ENCODE data around the gene MCFD2.
A peak's percentile ranks its signal among the peaks of the same experiment; 100 is the strongest.
"Not testable (repeated sequence)": the region's sequence is repeated elsewhere in the genome, so short reads cannot be mapped to it uniquely, and the experiment has no call there.

The MCFD2 gene

DNA sequence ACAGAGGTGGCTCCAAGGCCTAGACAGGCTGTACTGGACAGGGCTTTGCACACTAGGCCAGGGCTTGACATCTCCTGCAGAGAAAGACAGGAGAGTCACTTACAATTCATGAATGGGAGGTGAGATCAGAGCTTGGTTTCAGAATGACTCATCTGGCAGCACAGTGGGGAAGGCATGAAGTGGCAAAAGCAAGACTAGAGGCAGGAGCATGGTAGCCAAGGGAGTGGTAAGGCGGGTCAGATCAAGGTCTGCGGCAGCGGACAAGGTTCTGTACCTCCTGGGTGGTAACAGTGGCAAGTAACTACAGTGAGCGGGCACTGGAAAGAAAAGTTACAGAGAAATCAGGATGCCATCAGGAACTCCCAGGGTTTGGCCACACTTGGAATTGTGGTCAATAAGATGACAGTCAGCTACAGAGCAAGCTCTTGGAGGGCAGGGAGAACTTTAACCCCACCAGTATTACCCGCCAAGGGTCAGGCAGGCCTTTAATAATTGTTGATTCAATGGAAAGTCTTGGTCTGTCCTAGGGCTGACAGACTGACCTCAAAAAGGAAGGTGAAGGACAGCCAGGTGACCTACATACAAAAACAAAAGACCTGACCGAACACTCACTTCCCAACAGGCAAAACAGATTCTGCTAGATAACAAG is 5.7 kb downstream of the MCFD2 start:
- DNase-seq (ENCODE audit: low read depth, low spot score): no peak
- H3K4me3 ChIP-seq (ENCODE audit: low read length): no peak overlapping the region

DNA sequence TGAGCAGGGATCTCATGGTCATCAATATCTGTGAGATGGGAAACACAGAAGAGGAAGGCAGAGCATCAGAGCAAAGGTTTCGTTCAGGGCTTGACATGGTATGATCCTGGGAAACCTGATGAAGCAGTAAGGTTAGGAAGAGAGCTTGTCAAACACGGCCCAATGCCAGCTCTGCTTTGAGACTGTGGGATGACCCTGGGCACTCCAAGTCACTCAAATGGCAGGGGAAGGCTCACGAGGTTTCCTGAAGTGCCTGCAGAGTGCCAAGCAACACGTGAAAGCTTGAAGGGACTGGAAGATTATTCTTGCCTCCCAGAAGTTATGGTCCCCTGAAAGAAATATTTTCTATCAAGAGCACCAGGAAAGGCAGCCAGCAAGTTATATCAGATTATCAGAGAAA is 6.5 kb downstream of the MCFD2 start:
- H3K4me3 ChIP-seq (ENCODE audit: low read length): no peak overlapping the region
- DNase-seq (ENCODE audit: low read depth, low spot score): no peak

DNA sequence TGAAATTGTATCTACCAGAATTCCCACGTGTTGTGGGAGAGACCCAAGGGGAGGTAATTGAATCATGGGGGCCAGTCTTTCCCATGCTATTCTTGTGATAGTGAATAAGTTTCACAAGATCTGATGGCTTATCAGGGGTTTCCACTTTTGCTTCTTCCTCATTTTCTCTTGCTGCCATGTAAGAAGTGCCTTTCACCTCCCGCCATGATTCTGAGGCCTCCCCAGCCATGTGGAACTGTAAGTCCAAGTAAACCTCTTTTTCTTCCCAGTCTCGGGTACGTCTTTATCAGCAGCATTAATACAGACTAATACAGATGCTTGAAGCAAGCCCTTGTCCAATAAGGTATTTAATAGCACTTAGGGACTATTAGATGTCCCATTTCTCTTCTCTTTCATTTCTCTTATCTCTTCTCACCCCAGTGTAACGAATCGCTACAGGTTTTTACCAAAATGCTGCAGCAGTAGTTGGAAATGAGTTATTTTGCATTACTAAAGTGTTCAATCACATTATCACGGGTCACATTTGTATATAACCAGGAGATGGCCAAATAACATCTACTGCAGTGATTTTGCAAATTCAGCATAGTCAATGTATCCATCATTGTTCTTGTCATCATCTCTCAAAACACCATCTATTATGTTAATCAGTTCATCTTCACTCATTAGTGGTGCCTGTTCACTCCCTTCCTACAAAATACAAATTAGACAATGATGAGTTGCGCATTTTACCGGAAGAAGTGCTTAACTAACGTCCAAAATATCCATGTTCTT is 10.5 kb downstream of the MCFD2 start:
- DNase-seq (ENCODE audit: low read depth, low spot score); H3K4me3 ChIP-seq (ENCODE audit: low read length): not testable (repeated sequence)

DNA sequence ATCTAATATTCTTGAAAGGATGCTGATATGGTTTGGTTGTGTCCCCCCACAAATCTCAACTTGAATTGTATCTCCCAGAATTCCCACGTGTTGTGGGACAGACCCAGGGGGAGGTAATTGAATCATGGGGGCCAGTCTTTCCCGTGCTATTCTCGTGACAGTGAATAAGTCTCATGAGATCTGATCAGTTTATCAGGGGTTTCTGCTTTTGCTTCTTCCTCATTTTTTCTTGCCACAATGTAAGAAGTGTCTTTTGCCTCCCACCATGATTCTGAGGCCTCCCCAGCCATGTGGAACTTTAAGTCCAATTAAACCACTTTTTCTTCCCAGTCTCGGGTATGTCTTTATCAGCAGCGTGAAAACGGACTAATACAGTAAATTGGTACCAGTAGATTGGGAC is 12.6 kb downstream of the MCFD2 start:
- H3K4me3 ChIP-seq (ENCODE audit: low read length); DNase-seq (ENCODE audit: low read depth, low spot score): not testable (repeated sequence)

DNA sequence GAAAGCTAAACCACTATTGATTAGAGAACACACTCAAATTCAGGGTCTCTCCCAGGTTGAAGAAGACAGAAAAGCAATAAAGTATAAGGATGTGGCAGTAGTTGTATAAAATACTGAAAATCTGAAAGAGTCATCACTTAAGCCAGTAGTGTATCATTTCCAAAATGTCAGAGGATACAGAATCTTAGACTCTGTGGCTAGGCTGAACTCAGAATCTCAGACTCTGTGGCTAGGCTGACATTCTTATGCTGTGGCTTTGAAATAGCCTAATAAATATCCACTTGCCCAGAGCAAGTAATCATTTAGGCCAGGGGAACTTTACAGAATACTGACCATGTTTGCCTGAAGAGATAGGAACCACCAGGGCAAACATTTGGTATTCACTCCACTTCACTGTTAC is 13.1 kb downstream of the MCFD2 start:
- DNase-seq (ENCODE audit: low read depth, low spot score): no peak
- H3K4me3 ChIP-seq (ENCODE audit: low read length): no peak overlapping the region

DNA sequence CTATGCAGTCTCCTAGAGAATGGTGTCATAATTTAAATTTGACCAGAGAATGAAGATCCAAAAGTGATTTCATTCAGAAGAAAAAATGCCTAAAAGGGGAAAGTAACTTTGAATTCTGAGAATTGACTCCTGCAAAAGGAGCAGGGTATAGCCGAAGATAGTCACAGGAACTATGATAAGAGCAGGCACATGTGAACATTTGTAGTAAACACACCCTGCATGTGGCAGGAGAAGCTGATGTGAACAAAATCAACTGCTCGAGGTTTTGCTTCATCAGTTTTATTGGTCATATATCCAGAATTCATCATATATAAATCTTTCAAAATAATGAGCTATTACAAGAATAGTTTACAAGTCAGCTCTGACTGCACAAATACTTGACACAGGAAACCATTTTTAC is 14.0 kb downstream of the MCFD2 start:
- H3K4me3 ChIP-seq (ENCODE audit: low read length): no peak overlapping the region
- DNase-seq (ENCODE audit: low read depth, low spot score): no peak

DNA sequence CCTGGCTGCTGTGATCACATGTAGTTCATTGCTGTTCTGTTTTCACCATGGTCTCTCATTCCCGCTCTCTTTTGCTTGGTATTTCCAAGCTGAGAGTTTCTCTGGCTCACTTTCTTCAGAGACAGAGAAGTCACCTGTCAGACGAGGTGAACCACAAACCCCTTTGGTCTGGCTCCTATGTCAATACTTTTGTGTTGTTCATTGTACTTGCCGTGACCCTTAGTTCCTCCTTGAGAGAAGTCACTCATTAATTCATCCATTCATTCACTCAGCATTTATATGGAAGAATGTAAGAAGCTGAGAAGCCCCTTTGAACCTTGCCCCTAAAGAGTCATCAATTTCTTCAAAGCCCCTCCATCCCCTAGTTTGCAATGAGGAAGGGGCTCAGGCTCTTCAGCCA is 15.2 kb downstream of the MCFD2 start:
- H3K4me3 ChIP-seq (ENCODE audit: low read length): no peak overlapping the region

DNA sequence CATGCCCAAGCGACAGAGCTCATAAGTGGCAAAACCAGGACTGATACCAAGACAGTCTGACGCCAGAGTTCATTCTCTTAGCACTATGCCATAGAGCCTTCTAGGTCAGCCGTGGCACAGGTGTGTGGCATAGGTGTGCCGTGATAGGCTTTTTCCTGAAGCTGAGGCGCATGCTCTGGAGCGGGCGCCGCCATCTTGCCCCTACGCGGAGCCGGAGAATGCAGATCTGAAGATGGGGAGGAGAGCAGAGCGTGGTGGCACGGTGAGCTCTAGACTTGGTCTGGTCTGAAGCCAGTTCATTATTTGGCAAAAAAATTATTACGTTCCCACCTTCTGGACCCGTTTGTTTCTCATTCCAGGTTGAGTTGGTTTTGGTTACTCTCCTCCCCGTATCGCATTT is 16.6 kb downstream of the MCFD2 start:
- DNase-seq (ENCODE audit: low read depth, low spot score): no peak
- no peak overlapping the region for H3K4me3 ChIP-seq (ENCODE audit: low read length)

More for the DNA sequence above, 15.2 kb downstream of the MCFD2 start:
- DNase-seq (ENCODE audit: low read depth, low spot score): no peak

DNA sequence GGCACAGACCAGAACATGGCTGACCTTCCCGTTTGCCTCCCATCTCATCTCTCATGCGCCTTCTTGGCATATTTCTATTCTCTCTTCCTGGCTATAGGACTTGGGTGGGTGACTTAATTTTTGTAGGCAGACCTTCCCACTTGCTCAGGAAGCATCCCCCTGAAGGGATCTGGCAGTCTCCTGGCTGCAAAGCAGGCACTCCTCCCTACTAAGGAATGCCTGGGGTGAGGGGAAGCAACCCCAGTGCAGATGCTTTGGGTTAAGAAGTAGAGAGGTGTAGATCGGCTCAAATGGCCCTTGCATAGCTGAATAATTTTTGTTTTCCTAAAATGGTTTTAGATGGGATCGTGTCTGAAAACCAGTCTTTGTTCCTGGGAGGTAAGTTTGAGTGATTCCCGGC is 17.6 kb downstream of the MCFD2 start:
- H3K4me3 ChIP-seq (ENCODE audit: low read length): no peak overlapping the region
- DNase-seq (ENCODE audit: low read depth, low spot score): no peak

DNA sequence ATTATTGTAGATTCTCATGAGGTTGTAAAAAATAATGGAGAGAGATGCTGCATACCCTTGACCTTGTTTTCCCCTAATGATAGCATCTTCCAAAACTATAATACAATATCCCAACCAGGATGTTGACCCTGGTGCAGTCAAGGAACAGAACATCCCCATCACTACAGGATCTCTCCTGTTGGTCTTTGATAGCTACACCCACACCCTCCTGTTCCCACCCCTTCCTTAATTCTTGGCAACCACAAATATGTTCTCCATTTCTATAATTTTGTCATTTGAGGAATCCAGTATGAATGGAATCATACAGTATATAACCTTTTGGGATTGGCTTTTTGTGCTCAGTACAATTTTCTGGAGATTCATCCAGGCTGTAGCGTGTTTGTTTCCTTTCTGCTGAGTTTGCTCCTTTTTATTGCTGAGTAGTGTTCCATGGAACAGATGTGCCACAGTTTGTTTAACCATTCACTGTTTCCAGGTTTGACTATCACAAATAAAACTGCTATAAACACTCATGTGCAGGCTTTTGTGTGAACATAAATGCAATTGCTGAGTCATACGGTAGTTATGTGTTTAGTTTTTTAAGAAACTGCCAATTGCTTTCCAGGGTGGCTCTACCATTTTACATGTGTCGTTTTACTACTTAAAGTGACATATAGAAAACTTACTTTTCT is 22.2 kb downstream of the MCFD2 start:
- DNase-seq (ENCODE audit: low read depth, low spot score): no peak
- H3K4me3 ChIP-seq (ENCODE audit: low read length): no peak overlapping the region

DNA sequence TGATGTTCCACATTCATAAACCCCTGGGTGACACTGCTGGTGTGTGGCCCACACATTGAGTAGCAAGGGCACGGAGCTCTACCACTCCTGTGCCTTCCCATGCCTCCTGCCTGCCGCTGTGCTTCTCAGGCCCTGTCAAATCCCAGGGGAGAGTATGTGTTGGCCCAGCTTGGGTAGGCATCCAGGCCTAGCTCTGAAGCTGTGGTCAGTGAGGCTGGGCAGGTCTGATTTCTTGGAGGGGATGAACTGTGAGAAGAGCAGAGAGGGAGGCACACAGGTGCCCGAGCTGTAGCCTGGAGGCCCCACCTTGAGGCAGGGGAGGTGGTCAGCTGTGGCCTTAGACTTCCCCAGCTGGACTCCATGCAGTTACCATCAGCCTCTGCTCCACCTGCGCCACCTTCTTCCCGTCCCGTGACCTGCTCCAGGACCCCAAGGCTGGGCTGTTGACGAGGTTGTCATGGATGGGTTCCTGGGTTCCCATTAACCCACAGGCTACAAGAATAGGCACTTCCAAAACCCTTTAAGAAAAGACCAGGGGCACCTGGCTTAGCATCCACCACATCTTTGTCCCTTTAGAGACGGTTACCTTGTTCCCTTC is 23.6 kb downstream of the MCFD2 start:
- DNase-seq (ENCODE audit: low read depth, low spot score): no peak
- no peak overlapping the region for H3K4me3 ChIP-seq (ENCODE audit: low read length)

DNA sequence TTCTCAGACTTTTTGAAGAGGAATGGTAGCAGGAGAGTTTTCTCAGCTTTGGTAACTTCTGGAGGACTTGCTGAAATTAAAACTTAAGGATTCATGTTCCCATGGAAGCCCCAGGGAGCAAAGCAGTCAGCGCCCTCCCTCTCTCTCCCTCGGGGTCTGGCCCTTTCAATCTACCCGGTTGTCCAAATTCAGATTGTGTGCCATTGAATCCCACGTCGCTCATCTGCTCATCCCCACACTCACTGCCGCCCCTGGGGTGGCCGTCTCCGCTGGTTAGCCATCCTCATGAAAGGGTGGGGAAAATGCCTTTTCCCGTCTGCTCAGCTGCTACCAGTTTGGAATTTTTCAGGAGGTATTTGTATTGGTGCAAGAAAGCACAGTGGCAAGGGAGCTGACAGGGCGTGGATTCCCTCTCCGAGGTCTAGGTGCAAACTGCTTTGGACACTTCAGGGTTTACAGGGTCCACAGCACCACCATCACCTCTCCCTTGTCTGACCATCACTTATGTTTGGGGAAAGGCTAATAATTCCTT is 27.1 kb downstream of the MCFD2 start:
- no peak for DNase-seq (ENCODE audit: low read depth, low spot score)

DNA sequence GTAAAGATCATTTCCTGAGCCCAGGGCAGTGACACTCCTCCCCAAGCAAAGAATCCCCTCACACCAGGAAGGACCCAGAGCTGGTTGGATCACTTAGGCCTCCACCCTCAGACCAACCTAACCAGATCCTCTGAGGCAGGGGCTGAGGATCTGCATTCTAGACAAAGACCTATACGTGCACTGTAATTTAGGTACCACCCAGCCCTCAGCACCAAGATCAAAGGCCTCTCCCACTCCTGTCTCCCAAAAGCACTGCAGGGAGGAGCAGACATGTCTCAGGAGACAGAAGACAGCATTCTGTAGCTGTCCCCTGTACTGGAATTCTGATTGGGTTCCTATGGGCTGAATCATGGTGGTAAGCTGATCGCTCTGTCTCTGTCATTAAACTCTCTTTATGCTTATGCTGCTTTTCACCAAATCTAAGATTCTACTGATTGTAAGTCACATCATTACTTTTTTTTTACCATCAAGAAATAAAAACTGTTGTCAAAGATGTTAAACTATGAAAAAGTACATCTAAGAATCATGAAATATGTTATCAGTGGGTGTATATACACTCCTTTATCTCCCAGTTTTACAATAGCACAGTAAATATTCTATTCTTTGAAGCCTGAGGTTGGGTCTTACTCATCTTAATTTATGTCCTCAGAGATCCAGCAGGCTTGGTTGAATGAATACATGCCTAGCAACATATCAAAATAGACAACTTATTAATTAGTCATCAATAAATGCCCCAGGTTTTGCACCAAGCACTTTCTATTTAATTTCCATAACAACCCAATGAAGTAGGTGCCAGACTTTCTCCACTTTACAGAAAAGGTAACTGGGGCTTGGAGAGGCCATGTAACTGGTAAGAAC is 28.3 kb downstream of the MCFD2 start:
- H3K4me3 ChIP-seq (ENCODE audit: low read length): no peak overlapping the region
- no peak for DNase-seq (ENCODE audit: low read depth, low spot score)

More for the DNA sequence above, 27.1 kb downstream of the MCFD2 start:
- no peak overlapping the region for H3K4me3 ChIP-seq (ENCODE audit: low read length)

DNA sequence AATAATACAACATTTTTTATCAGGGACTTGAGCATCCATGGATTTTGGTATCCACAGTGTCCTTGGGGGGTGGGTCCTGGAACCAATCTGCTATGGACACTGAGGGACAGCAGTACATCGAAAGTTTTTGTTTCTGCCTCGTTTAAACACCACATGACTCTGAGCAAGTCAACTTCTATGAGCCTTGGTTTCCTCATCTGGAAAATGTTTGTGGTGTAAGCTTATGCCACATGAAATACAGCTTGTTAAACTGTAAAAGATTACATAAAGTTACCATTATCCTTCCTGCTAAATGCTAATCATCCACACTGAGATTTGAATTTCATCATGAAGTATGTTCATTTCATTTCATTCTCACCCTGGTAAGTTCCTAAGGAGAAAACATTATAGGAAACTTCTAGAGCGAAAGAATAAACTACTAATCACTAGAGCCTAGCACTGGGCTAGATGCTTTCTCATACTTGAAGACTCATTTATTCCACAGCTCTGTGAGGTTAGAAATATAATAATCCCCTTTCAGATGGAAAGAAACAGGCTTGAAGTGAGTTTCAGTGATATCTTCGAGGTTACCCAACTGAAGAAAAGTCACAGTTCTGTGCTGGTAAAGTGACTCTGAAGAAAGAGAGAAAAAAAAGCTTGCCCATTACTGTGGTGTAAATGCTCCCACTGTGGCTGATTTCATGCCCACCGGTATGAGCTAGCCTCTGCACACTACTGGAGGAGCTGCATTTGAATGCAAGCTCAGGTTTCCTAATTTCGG is 29.2 kb downstream of the MCFD2 start:
- H3K4me3 ChIP-seq (ENCODE audit: low read length): no peak overlapping the region
- DNase-seq (ENCODE audit: low read depth, low spot score): peak; percentile 48

DNA sequence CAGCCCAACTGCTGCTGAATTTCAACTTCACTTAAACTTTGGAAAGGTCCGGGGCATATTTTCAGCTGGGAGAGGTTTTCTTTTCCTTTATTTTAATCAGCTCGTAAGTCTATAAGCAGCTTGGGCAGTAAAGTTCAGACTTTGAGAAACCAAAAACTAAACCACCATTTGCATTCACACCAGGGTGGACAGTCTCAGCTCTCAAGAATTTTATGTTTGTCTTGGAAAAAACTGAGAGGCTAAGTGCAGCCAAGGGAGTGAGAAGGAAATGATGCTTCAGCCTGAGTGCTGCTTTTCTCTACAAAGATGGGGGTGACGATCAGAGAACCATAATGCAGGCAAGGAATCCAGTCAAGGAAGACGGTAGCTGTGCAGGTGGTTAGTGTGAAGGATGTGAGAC is 30.2 kb downstream of the MCFD2 start:
- no peak for DNase-seq (ENCODE audit: low read depth, low spot score)
- no peak overlapping the region for H3K4me3 ChIP-seq (ENCODE audit: low read length)

DNA sequence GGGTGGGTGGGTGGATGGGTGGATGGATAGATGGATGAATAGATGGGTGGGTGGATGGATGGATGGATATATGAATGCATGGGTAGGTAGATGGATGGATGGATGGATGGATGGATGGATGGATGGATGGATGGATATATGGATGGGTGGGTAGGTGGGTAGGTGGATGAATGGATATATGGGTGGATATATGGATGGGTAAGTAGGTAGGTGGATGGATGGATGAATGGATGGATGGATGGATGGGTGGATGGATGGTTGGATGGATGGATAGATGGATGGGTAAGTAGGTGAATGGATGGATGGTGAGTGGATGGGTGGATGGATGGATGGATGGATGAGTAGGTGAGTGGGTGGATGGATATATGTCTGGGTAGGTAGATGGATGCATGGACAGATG is 36.1 kb downstream of the MCFD2 start:
- H3K4me3 ChIP-seq (ENCODE audit: low read length): no peak overlapping the region
- DNase-seq (ENCODE audit: low read depth, low spot score): no peak

DNA sequence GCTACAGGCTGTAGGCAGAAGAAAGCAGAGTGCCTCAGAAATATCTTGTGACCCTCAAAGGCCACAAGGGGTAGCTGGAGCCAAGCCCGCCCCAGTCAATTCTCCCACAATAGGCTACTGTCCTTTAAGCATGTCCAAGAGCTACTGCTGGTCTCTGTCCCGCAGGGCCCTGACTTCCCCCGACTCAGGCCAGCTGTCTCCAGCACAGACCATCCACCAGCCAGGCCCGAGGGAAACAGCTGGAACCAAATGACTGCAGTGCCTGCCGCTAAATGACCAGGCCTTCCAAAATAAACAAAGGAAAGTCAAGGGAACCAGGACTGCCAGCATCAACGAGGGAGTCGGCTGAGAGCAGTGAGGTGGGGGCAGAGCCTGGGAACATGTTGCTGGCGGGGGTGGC is 36.7 kb downstream of the MCFD2 start:
- H3K4me3 ChIP-seq (ENCODE audit: low read length): no peak overlapping the region
- DNase-seq (ENCODE audit: low read depth, low spot score): no peak

DNA sequence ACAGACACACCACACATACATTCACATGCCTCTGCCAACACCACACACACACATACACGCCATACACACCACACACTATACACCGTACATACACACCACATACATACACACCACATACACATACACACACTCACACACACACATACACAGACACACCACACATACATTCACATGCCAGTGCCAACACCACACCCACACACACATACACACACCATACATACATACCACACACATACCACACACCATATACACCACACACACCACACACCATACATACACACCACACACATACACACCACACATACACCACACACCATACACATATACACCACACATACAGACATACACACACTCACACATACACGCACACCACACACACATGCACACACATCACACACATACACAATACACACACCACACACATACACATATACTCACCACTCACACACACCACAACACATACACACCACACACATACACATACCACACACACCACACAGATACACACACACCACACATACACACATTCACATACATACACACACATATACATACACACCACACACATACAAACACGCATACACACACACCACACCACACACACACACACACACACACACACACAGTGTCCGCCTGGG is 37.2 kb downstream of the MCFD2 start:
- DNase-seq (ENCODE audit: low read depth, low spot score): no peak
- H3K4me3 ChIP-seq (ENCODE audit: low read length): no peak overlapping the region
